OCI-LY7 (cell line): Measurements from ENCODE around the gene TSPY9. TPM values are rescaled to one million over a fixed set of nuclear protein-coding genes. Genes with fewer than 3 reads are reported as not detected.
"Not testable (repeated sequence)": the region's sequence is repeated elsewhere in the genome, so short reads cannot be mapped to it uniquely, and the experiment has no call there.

ENCODE experiments used
- Bru-seq: library from RNA; stranded (reverse); fragments of 400-500 nt; gene quantifications from one replicate; lab custom pipeline; 2021; lab: Mats Ljungman, UMichigan
- BruChase-seq, 2 experiments: library from RNA; stranded (reverse); fragments of 400-500 nt; gene quantifications; one replicate each; lab custom pipeline; 2021; lab: Mats Ljungman, UMichigan
- BruUV-seq: library from RNA; stranded (reverse); fragments of 400-500 nt; replicated peaks from 2 replicates; lab custom pipeline; 2021; lab: Mats Ljungman, UMichigan
- CTCF ChIA-PET: fragments of 300-600 bp; sonication (Branson Sonifier 250); formaldehyde crosslinking; loops from one replicate; lab custom pipeline; 2022; ENCODE audit warnings: antibody characterized with exemption; ENCODE audit not compliant: unreplicated experiment; lab: Charles Lee
- POLR2A ChIA-PET: fragments of 300-600 bp; sonication (Branson Sonifier 250); formaldehyde crosslinking; loops from one replicate; lab custom pipeline; 2022; ENCODE audit warnings: antibody characterized with exemption; lab: Charles Lee
- DNase-seq: peaks from one replicate; pipeline ENCODE4 v3.0.0-alpha.2; 2015; ENCODE audit warnings: low spot score
- H2AFZ ChIP-seq: fragments of 200-600 bp; sonication (generic), shearing (Covaris generic); 2 replicates; pipeline ENCODE4 v1.6.1; 2014; ENCODE audit warnings: mild to moderate bottlenecking, antibody characterized with exemption, low read length, moderate library complexity
- H3K27ac ChIP-seq: fragments of 200-600 bp; sonication (generic); 2 replicates; pipeline ENCODE4 v1.5.1; 2014; ENCODE audit warnings: mixed run types, low read depth, mild to moderate bottlenecking, moderate library complexity, low read length, inconsistent platforms; ENCODE audit not compliant: poor library complexity, severe bottlenecking
- H3K36me3 ChIP-seq: fragments of 200-600 bp; sonication (generic); 2 replicates; pipeline ENCODE4 v1.6.1; 2014; ENCODE audit warnings: mild to moderate bottlenecking, antibody characterized with exemption, low read length, moderate library complexity, mixed read lengths; ENCODE audit not compliant: insufficient read depth
- H3K4me1 ChIP-seq: fragments of 200-600 bp; sonication (generic); 2 replicates; pipeline ENCODE4 v1.5.1; 2014; ENCODE audit warnings: mild to moderate bottlenecking, low read length; ENCODE audit not compliant: insufficient read depth, poor library complexity, severe bottlenecking
- H3K4me2 ChIP-seq: fragments of 200-600 bp; sonication (generic); 2 replicates; pipeline ENCODE4 v1.6.1; 2014; ENCODE audit warnings: mild to moderate bottlenecking, low read length
- H3K4me3 ChIP-seq: fragments of 200-600 bp; sonication (generic); 2 replicates; pipeline ENCODE4 v1.5.1; 2014; ENCODE audit warnings: mild to moderate bottlenecking, low read depth, low read length; ENCODE audit not compliant: poor library complexity, severe bottlenecking
- H3K79me2 ChIP-seq: fragments of 200-600 bp; sonication (generic); 2 replicates; pipeline ENCODE4 v1.6.1; 2016; ENCODE audit warnings: low read depth, mild to moderate bottlenecking, low read length, moderate library complexity, mixed read lengths; ENCODE audit not compliant: insufficient read depth
- H3K9me2 ChIP-seq: fragments of 200-600 bp; sonication (generic); 2 replicates; pipeline ENCODE4 v1.6.1; 2016; ENCODE audit warnings: mild to moderate bottlenecking, low read length, mixed read lengths; ENCODE audit not compliant: insufficient read depth
- H3K9me3 ChIP-seq: fragments of 200-600 bp; sonication (generic); 2 replicates; pipeline ENCODE4 v1.6.1; 2014; ENCODE audit warnings: mild to moderate bottlenecking, mixed run types, low read length, mixed read lengths
- H4K20me1 ChIP-seq: fragments of 200-600 bp; sonication (generic); 2 replicates; pipeline ENCODE4 v1.6.1; 2014; ENCODE audit warnings: mild to moderate bottlenecking, antibody characterized with exemption, low read length, moderate library complexity, mixed read lengths; ENCODE audit not compliant: insufficient read depth
- intact Hi-C: fragments of 100-400 bp; cut with micrococcal nuclease; formaldehyde crosslinking; loops from one replicate; pipeline ENCODE4 v1.10.0; 2022; ENCODE audit not compliant: unreplicated experiment
- long read RNA-seq: library from polyadenylated mRNA; stranded (forward); transcript quantifications from one replicate; pipeline ENCODE4 v2.0.0, GENCODE V29; 2022
- total RNA-seq, 2 experiments: library from RNA; depleted of rRNA in 1 of 2; stranded (reverse); fragments of >200 nt in 1 of 2; shearing (Covaris generic) in 1 of 2; gene quantifications; 2 replicates each; pipeline ENCODE4 v1.2.3, GENCODE V29; 2014 to 2022

TSPY9 gene
- total RNA-seq (2014; rRNA removed; shearing (Covaris generic)) (not detected in 2 replicates), total RNA-seq (2022) (not detected in 2 replicates), Bru-seq, nascent RNA (not detected), BruChase-seq, experiment 1, labeled RNA remaining after a 6-hour chase (not detected), BruChase-seq, experiment 2, labeled RNA remaining after a 2-hour chase (not detected)
- long read RNA-seq = 0 reads

- POLR2A ChIA-PET = not testable (repeated sequence)
These were observed at the start of gene TSPY9 for GRCh38 chrY:9486967-9487366. Gene TSPY9, plus strand, starts transcription at chrY:9487267. Its CDS starts 46 bp downstream, at chrY:9487313.

GRCh38 chrY:9466655-9467054 is 20.4 kb upstream of the TSPY9 start, which contains the start of gene TSPY1:
Gene TSPY1, plus strand, starts transcription at chrY:9466955. Its CDS starts 46 bp downstream, at chrY:9467001.
- intact Hi-C loops, H3K36me3 ChIP-seq, H4K20me1 ChIP-seq, BruUV-seq, H3K79me2 ChIP-seq, H3K4me1 ChIP-seq, H2AFZ ChIP-seq, CTCF ChIA-PET, H3K9me2 ChIP-seq, H3K4me3 ChIP-seq, POLR2A ChIA-PET, DNase-seq, H3K9me3 ChIP-seq, H3K4me2 ChIP-seq, H3K27ac ChIP-seq: not testable (repeated sequence)

More at GRCh38 chrY:9486967-9487366, at the start of gene TSPY9:
- H3K9me3 ChIP-seq, CTCF ChIA-PET, H3K9me2 ChIP-seq, intact Hi-C loops, BruUV-seq, DNase-seq, H2AFZ ChIP-seq, H4K20me1 ChIP-seq, H3K4me1 ChIP-seq, H3K36me3 ChIP-seq, H3K4me2 ChIP-seq, H3K4me3 ChIP-seq, H3K27ac ChIP-seq, H3K79me2 ChIP-seq: not testable (repeated sequence)

GRCh38 chrY:9504396-9504795 is 17.3 kb downstream of the TSPY9 start:
- H3K9me2 ChIP-seq, H3K79me2 ChIP-seq, intact Hi-C loops, DNase-seq, POLR2A ChIA-PET, H2AFZ ChIP-seq, H4K20me1 ChIP-seq, H3K27ac ChIP-seq, BruUV-seq, CTCF ChIA-PET, H3K4me1 ChIP-seq, H3K4me2 ChIP-seq, H3K9me3 ChIP-seq, H3K4me3 ChIP-seq, H3K36me3 ChIP-seq: not testable (repeated sequence)

GRCh38 chrY:9516287-9516686 is 29.2 kb downstream of the TSPY9 start:
- H3K79me2 ChIP-seq, H3K36me3 ChIP-seq, H3K27ac ChIP-seq, H3K4me2 ChIP-seq, intact Hi-C loops, POLR2A ChIA-PET, BruUV-seq, H3K4me1 ChIP-seq, H3K9me2 ChIP-seq, CTCF ChIA-PET, H3K9me3 ChIP-seq, H3K4me3 ChIP-seq, H2AFZ ChIP-seq, DNase-seq, H4K20me1 ChIP-seq: not testable (repeated sequence)

- intact Hi-C loops, H2AFZ ChIP-seq, H3K9me3 ChIP-seq, H3K4me3 ChIP-seq, H3K36me3 ChIP-seq, H4K20me1 ChIP-seq, H3K4me2 ChIP-seq, H3K27ac ChIP-seq, H3K9me2 ChIP-seq, BruUV-seq, H3K4me1 ChIP-seq, CTCF ChIA-PET, POLR2A ChIA-PET, H3K79me2 ChIP-seq, DNase-seq: not testable (repeated sequence)
These were observed 40.5 kb downstream of the TSPY9 start, which contains the start of gene TSPY10 for GRCh38 chrY:9527580-9527979. Gene TSPY10, plus strand, starts transcription at chrY:9527880. Its CDS starts 46 bp downstream, at chrY:9527926.
